CD8-positive, alpha-beta memory T cell (primary cell): Measurements from ENCODE around the gene ENOSF1. TPM values are rescaled to one million over a fixed set of nuclear protein-coding genes. Genes with fewer than 3 reads are reported as not detected.
A peak's percentile ranks its signal among the peaks of the same experiment; 100 is the strongest.
"Not testable (repeated sequence)": the region's sequence is repeated elsewhere in the genome, so short reads cannot be mapped to it uniquely, and the experiment has no call there.

Source experiments
- CTCF ChIA-PET: fragments of 350-600 bp; sonication (Branson Sonifier 250); formaldehyde crosslinking; loops from one replicate; lab custom pipeline; 2021; ENCODE audit warnings: antibody characterized with exemption; lab: Charles Lee
- POLR2A ChIA-PET: fragments of 350-600 bp; sonication (Branson Sonifier 250); formaldehyde crosslinking; loops from one replicate; lab custom pipeline; 2021; ENCODE audit warnings: antibody characterized with exemption; lab: Charles Lee
- DNase-seq, 5 donors: peaks; one replicate each; pipeline versions ENCODE4 v3.0.0 to v3.0.0-alpha.2; 2020 to 2022; ENCODE audit warnings: mixed read lengths in 1 of 5
- H3K27ac ChIP-seq: one replicate; pipeline ENCODE4 v1.7.0; 2013; ENCODE audit warnings: low read depth, mild to moderate bottlenecking, low read length, moderate library complexity
- H3K27me3 ChIP-seq: 2 replicates; pipeline ENCODE4 v1.7.0; 2013; ENCODE audit warnings: low read length, mild to moderate bottlenecking; ENCODE audit not compliant: insufficient read depth, poor library complexity, severe bottlenecking
- H3K36me3 ChIP-seq: 2 replicates; pipeline ENCODE4 v1.7.0; 2013; ENCODE audit warnings: mild to moderate bottlenecking, low read length, moderate library complexity; ENCODE audit not compliant: insufficient read depth
- H3K4me1 ChIP-seq: 2 replicates; pipeline ENCODE4 v1.7.0; 2013; ENCODE audit warnings: mild to moderate bottlenecking, low read length, moderate library complexity; ENCODE audit not compliant: insufficient read depth
- H3K4me3 ChIP-seq: 2 replicates; pipeline ENCODE4 v1.7.0; 2013; ENCODE audit warnings: mild to moderate bottlenecking, low read length
- H3K9me3 ChIP-seq: 2 replicates; pipeline ENCODE4 v1.7.0; 2013; ENCODE audit warnings: mild to moderate bottlenecking, low read length
- H3K27ac Mint-ChIP-seq, 8 donors: one replicate each; pipeline ENCODE4 v1.8.0; 2020 to 2021; ENCODE audit warnings: mixed read lengths in 8 of 8, mild to moderate bottlenecking in 6 of 8, inconsistent platforms in 3 of 8, moderate library complexity in 3 of 8
- H3K27me3 Mint-ChIP-seq, 2 donors: one replicate each; pipeline ENCODE4 v1.8.0; 2020 to 2021; ENCODE audit warnings: mixed read lengths in 2 of 2, mild to moderate bottlenecking in 1 of 2, moderate library complexity in 1 of 2
- H3K36me3 Mint-ChIP-seq, 3 donors: one replicate each; pipeline ENCODE4 v1.8.0; 2020 to 2021; ENCODE audit warnings: mixed read lengths in 3 of 3, inconsistent platforms in 1 of 3, mild to moderate bottlenecking in 1 of 3
- H3K4me1 Mint-ChIP-seq, 3 donors: one replicate each; pipeline ENCODE4 v1.8.0; 2020 to 2021; ENCODE audit warnings: mixed read lengths in 3 of 3, inconsistent platforms in 1 of 3, mild to moderate bottlenecking in 1 of 3
- H3K4me3 Mint-ChIP-seq, 7 donors: one replicate each; pipeline ENCODE4 v1.8.0; 2020 to 2021; ENCODE audit warnings: mixed read lengths in 7 of 7, mild to moderate bottlenecking in 6 of 7, moderate library complexity in 4 of 7, inconsistent platforms in 2 of 7
- H3K9me3 Mint-ChIP-seq, 5 donors: one replicate each; pipeline ENCODE4 v1.8.0; 2020 to 2022; ENCODE audit warnings: mixed read lengths in 5 of 5, mild to moderate bottlenecking in 3 of 5, moderate library complexity in 2 of 5, inconsistent platforms in 1 of 5
- polyA plus RNA-seq: library from polyadenylated mRNA; unstranded; fragments of 300-500 nt; fragmentation: Illumina TruSeq; gene quantifications from one replicate; pipeline ENCODE4 v1.2.3, GENCODE V29; 2021
- total RNA-seq, 2 experiments: library from RNA; stranded (reverse); gene quantifications; one replicate each; pipeline ENCODE4 v1.2.3, GENCODE V29; 2021

Gene ENOSF1
- total and polyA plus RNA-seq, 3 experiments from 2014 or later: 13.2 to 50.8 (median 45.9) TPM

- POLR2A ChIA-PET: interaction anchor here (0.7 kb wide), 1 partner anchor 22 kb away, joined by 8 read pairs; no protein-coding TSS in a partner anchor
Observed at GRCh38 chr18:732371-732770, 19.9 kb upstream of the ENOSF1 start.

GRCh38 chr18:731185-731584 lies 18.8 kb upstream of the ENOSF1 start:
- Histone ChIP-seq H3K27me3 (no peaks in the 10 kb centered on the region), H3K27ac (no peak overlapping the region), H3K9me3 (no peaks in the 10 kb centered on the region), H3K36me3 (peaks cover 5% of the 10 kb centered on the region), H3K4me3 (no peak overlapping the region), H3K4me1 (no peaks in the 10 kb centered on the region)
- no peak for DNase-seq
- ChIA-PET CTCF (interaction anchor here (0.6 to 2.7 kb wide), 4 partner anchors 10 to 108 kb away, joined by 3 to 10 read pairs (median 4); no protein-coding TSS in a partner anchor), POLR2A (no interaction called here)
- H3K36me3 Mint-ChIP-seq: peaks cover 12 to 50% (median 16%) of the 10 kb centered on the region in 3 donors
- no peaks in the 10 kb centered on the region for H3K4me1 Mint-ChIP-seq
- no peak overlapping the region for H3K4me3 Mint-ChIP-seq
- peak overlapping the region in 2 of 8 donors; percentile 5 to 55 for H3K27ac Mint-ChIP-seq
- H3K27me3 Mint-ChIP-seq: no peaks in the 10 kb centered on the region
- no peaks in the 10 kb centered on the region for H3K9me3 Mint-ChIP-seq

More at GRCh38 chr18:732371-732770, 19.9 kb upstream of the ENOSF1 start:
- Mint-ChIP-seq H3K4me3 (no peak overlapping the region), H3K27ac (no peak overlapping the region), H3K27me3 (no peaks in the 10 kb centered on the region), H3K4me1 (no peaks in the 10 kb centered on the region), H3K36me3 (peaks cover 14 to 58% (median 19%) of the 10 kb centered on the region in 3 donors), H3K9me3 (no peaks in the 10 kb centered on the region)
- no peaks in the 10 kb centered on the region for H3K27me3 ChIP-seq
- DNase-seq: no peak
- H3K4me1 ChIP-seq: no peaks in the 10 kb centered on the region
- no peaks in the 10 kb centered on the region for H3K9me3 ChIP-seq
- H3K27ac ChIP-seq: no peak overlapping the region
- H3K4me3 ChIP-seq: no peak overlapping the region
- CTCF ChIA-PET: interaction anchor here (1.5 to 2.7 kb wide), 3 partner anchors 23 to 107 kb away, joined by 3 to 10 read pairs (median 7); no protein-coding TSS in a partner anchor
- H3K36me3 ChIP-seq: peaks cover 8% of the 10 kb centered on the region

DNA sequence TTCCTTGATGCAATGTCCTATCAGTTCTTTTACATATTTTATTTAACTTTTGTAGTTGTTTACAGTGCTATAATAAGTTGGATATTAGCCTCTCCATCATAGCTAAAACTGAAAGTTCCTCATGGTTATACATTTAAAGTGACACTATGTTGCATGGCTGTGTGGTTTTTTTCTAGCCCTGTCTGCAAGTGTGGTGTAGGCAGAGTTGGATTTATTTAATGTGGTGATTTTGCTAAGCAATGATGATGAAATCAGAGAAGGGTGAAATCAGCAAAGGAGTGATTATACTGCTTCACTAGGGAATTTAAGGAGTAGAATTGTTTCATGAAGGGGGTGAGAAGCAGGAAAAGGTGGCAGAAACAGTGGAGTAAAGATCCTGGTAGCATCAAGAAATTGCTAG lies 18.3 kb upstream of the ENOSF1 start:
- no peaks in the 10 kb centered on the region for H3K9me3 Mint-ChIP-seq
- no peaks in the 10 kb centered on the region for H3K27me3 Mint-ChIP-seq
- peaks cover 12 to 45% (median 16%) of the 10 kb centered on the region in 3 donors for H3K36me3 Mint-ChIP-seq
- H3K4me1 Mint-ChIP-seq: no peaks in the 10 kb centered on the region
- H3K36me3 ChIP-seq: no peaks in the 10 kb centered on the region
- no peak overlapping the region for H3K27ac ChIP-seq
- no peak overlapping the region for H3K4me3 Mint-ChIP-seq
- no peaks in the 10 kb centered on the region for H3K4me1 ChIP-seq
- peak overlapping the region in 1 of 8 donors; percentile 23 for H3K27ac Mint-ChIP-seq
- no peak for DNase-seq
- no peak overlapping the region for H3K4me3 ChIP-seq
- no peaks in the 10 kb centered on the region for H3K27me3 ChIP-seq
- CTCF ChIA-PET: interaction anchor here (1.4 to 1.8 kb wide), 2 partner anchors 13 to 109 kb away, joined by 3 to 4 read pairs; no protein-coding TSS in a partner anchor
- POLR2A ChIA-PET: no interaction called here
- H3K9me3 ChIP-seq: no peaks in the 10 kb centered on the region

DNA sequence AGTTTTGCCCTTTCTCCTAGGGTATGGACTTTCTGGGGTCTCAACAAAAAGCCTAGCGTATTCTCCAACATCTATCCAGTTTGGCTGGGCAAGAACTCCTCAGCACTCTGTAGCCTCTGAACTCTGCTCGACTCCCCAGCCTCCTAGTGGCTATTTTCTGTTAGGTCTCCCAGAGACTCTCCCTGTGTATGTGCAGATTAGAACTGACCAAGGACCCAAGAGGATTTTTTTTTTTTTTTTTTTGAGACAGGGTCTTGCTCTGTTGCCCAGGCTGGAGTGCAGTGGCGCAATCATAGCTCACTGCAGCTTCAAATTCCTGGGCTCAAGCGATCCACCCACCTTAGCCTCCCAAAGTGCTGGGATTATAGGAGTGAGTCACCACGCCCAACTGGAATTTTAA lies 17.7 kb upstream of the ENOSF1 start:
- POLR2A ChIA-PET, H3K9me3 ChIP-seq, H3K36me3 ChIP-seq, DNase-seq, H3K4me3 Mint-ChIP-seq, H3K9me3 Mint-ChIP-seq, H3K27ac ChIP-seq, H3K4me3 ChIP-seq, H3K27me3 ChIP-seq, H3K27me3 Mint-ChIP-seq, H3K4me1 Mint-ChIP-seq, H3K4me1 ChIP-seq: not testable (repeated sequence)
- CTCF ChIA-PET: interaction anchor here (1.4 to 1.8 kb wide), 2 partner anchors 12 to 109 kb away, joined by 3 to 4 read pairs; no protein-coding TSS in a partner anchor
- H3K36me3 Mint-ChIP-seq: peaks cover 11 to 39% (median 12%) of the 10 kb centered on the region in 3 donors
- H3K27ac Mint-ChIP-seq: peak overlapping the region in 2 of 8 donors; percentile 32 to 75

DNA sequence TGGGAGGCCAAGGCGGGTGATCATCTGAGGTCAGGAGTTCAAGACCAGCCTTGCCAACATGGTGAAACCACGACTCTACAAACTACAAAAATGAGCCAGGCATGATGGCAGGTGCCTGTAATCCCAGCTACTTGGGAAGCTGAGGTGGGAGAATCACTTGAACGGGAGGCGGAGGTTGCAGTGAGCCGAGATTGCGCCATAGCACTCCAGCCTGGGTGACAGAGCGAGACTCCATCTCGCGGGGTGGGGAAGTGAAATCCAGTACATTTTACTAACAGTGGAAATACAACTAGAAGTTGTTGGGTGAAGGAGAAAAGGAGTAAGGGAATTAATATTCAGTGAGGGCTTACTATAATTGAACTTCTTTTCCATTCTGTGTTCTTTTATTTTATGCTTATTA lies 13.2 kb upstream of the ENOSF1 start:
- CTCF ChIA-PET: interaction anchor here (1.4 kb wide), 1 partner anchor 13 kb away, joined by 5 read pairs; the partner anchor contains the start of gene ENOSF1
- H3K27me3 ChIP-seq: no peaks in the 10 kb centered on the region
- H3K4me1 Mint-ChIP-seq: peaks cover 0 to 5% (median 2%) of the 10 kb centered on the region in 3 donors
- H3K4me3 Mint-ChIP-seq: no peak overlapping the region
- H3K27me3 Mint-ChIP-seq: no peaks in the 10 kb centered on the region
- DNase-seq: no peak
- no peak overlapping the region for H3K4me3 ChIP-seq
- POLR2A ChIA-PET: no interaction called here
- H3K36me3 Mint-ChIP-seq: peaks cover 4 to 27% (median 7%) of the 10 kb centered on the region in 3 donors
- H3K36me3 ChIP-seq: no peaks in the 10 kb centered on the region
- H3K27ac Mint-ChIP-seq: no peak overlapping the region
- H3K4me1 ChIP-seq: no peaks in the 10 kb centered on the region
- H3K9me3 Mint-ChIP-seq: no peaks in the 10 kb centered on the region
- H3K27ac ChIP-seq: no peak overlapping the region
- H3K9me3 ChIP-seq: no peaks in the 10 kb centered on the region

DNA sequence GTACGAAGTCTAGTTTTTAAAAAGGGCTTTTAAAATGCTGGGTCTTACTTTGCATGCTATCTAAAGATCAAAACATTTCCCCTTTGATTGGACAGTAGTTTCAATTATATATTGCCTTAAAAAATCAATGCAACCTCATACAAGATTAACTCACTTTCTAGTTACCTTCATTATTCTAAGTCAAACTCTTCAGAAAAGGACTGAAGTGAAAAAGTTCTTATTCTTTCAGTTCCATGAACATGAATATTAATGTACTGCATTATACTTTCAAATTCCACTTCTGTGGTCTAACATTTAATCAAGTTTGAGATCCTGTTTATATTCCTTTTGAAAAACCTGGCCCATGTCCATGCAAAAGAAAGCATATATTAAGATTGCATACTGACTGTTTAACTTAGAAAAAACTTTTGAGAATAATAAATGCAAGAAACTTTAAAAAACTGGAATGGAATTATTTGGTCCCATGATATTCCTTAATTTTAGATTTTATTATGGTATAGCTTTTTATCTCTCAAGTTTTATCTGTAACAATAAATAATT lies 11.2 kb upstream of the ENOSF1 start:
- H3K36me3 Mint-ChIP-seq: peaks cover 3 to 21% (median 4%) of the 10 kb centered on the region in 3 donors
- H3K27ac ChIP-seq: no peak overlapping the region
- ChIA-PET POLR2A (no interaction called here), CTCF (no interaction called here)
- no peak for DNase-seq
- no peaks in the 10 kb centered on the region for H3K9me3 Mint-ChIP-seq
- H3K27ac Mint-ChIP-seq: peak overlapping the region in 3 of 8 donors; percentile 16 to 50 (median 34)
- H3K4me3 Mint-ChIP-seq: no peak overlapping the region
- no peaks in the 10 kb centered on the region for H3K27me3 Mint-ChIP-seq
- no peaks in the 10 kb centered on the region for H3K4me1 ChIP-seq
- no peaks in the 10 kb centered on the region for H3K27me3 ChIP-seq
- no peak overlapping the region for H3K4me3 ChIP-seq
- H3K36me3 ChIP-seq: no peaks in the 10 kb centered on the region
- peaks cover 0 to 5% (median 2%) of the 10 kb centered on the region in 3 donors for H3K4me1 Mint-ChIP-seq
- no peaks in the 10 kb centered on the region for H3K9me3 ChIP-seq

- H3K4me3 ChIP-seq: no peak overlapping the region
- H3K4me3 Mint-ChIP-seq: peak overlapping the region in 1 of 7 donors; percentile 12
- no peaks in the 10 kb centered on the region for H3K9me3 ChIP-seq
- H3K27me3 Mint-ChIP-seq: no peaks in the 10 kb centered on the region
- H3K27ac ChIP-seq: no peak overlapping the region
- H3K36me3 Mint-ChIP-seq: peaks cover 0 to 1% (median 0%) of the 10 kb centered on the region in 3 donors
- peaks cover 0 to 2% (median 0%) of the 10 kb centered on the region in 5 donors for H3K9me3 Mint-ChIP-seq
- no peaks in the 10 kb centered on the region for H3K27me3 ChIP-seq
- no peak for DNase-seq
- H3K36me3 ChIP-seq: no peaks in the 10 kb centered on the region
- no peaks in the 10 kb centered on the region for H3K4me1 ChIP-seq
- peaks cover 0 to 3% (median 0%) of the 10 kb centered on the region in 3 donors for H3K4me1 Mint-ChIP-seq
- POLR2A ChIA-PET: no interaction called here
- CTCF ChIA-PET: interaction anchor here (1.3 to 1.6 kb wide), 2 partner anchors 27 to 122 kb away, joined by 3 read pairs; no protein-coding TSS in a partner anchor
- no peak overlapping the region for H3K27ac Mint-ChIP-seq
Observed at GRCh38 chr18:717003-717402, 4.6 kb upstream of the ENOSF1 start.

DNA sequence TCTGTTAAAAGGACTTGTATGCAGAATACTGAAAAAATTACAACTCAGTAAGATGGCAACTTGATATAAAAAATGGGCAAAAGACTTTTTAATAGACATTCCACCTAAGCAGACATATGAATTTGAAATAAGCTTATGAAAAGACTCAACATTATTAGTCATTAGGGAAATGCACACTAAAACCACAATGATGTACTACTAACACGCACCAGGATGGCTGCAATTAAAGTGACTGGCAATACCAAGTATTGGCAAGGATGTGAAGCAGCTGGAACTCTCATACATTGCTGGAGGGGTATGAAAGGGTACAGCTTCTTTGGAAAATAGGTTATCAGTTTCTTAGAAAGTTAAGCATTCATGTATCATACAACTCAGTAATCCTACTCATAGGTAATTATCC lies 3.2 kb upstream of the ENOSF1 start:
- peaks cover 7% of the 10 kb centered on the region for H3K4me1 ChIP-seq
- no peak for DNase-seq
- H3K9me3 ChIP-seq: no peaks in the 10 kb centered on the region
- Mint-ChIP-seq H3K27me3 (peaks cover 0 to 4% of the 10 kb centered on the region in 2 donors), H3K9me3 (peaks cover 0 to 2% (median 0%) of the 10 kb centered on the region in 5 donors), H3K27ac (peak overlapping the region in 3 of 8 donors; percentile 12 to 40 (median 20)), H3K4me3 (no peak overlapping the region), H3K4me1 (peaks cover 9 to 14% (median 13%) of the 10 kb centered on the region in 3 donors), H3K36me3 (peaks cover 0 to 8% (median 0%) of the 10 kb centered on the region in 3 donors)
- no peaks in the 10 kb centered on the region for H3K27me3 ChIP-seq
- POLR2A ChIA-PET: no interaction called here
- no peak overlapping the region for H3K27ac ChIP-seq
- CTCF ChIA-PET: interaction anchor here (1.1 kb wide), 1 partner anchor 26 kb away, joined by 3 read pairs; no protein-coding TSS in a partner anchor
- H3K36me3 ChIP-seq: no peaks in the 10 kb centered on the region
- no peak overlapping the region for H3K4me3 ChIP-seq
